ENCODE data around the gene IFI27L1.

DNA sequence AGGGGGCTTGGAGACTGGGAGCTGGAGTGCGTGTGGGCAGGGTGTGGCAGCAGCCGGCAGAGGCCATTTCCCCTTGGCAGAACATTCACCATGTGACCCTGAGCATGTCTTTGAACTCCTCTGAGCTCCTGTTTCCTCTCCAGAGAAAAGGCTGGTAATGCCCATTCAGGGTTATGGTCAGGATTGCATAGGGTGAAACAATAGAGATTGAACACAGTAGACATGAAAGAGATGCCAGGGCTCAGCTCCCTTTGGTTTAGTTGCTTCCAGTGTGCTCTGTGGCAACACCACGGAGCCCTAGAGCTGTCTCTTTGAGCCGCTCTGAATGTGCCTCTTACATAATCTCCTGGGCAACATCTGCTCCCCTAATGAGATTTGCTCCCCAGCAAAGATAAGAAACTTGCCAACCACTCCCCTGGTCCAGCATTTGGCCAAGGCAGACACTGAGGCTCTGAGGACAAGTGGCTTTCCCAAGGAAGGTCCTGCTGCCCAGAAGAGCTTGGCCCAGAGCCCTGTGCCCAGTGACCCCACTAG, 34.0 kb downstream of the IFI27L1 start:
- TF ChIP-seq, protein P1, sequence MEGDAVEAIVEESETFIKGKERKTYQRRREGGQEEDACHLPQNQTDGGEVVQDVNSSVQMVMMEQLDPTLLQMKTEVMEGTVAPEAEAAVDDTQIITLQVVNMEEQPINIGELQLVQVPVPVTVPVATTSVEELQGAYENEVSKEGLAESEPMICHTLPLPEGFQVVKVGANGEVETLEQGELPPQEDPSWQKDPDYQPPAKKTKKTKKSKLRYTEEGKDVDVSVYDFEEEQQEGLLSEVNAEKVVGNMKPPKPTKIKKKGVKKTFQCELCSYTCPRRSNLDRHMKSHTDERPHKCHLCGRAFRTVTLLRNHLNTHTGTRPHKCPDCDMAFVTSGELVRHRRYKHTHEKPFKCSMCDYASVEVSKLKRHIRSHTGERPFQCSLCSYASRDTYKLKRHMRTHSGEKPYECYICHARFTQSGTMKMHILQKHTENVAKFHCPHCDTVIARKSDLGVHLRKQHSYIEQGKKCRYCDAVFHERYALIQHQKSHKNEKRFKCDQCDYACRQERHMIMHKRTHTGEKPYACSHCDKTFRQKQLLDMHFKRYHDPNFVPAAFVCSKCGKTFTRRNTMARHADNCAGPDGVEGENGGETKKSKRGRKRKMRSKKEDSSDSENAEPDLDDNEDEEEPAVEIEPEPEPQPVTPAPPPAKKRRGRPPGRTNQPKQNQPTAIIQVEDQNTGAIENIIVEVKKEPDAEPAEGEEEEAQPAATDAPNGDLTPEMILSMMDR (IDR thresholded peaks at IDR 0.05), result no peak
- TF ChIP-seq POLR2A (IDR thresholded peaks at IDR 0.05), result no peak
- no peak for TF ChIP-seq POLR2AphosphoS5 (IDR thresholded peaks at IDR 0.05)
